Colonic mucosa (tissue), 4 donors: ENCODE data around the gene EMX1. TPM values are rescaled to one million over a fixed set of nuclear protein-coding genes. Genes with fewer than 3 reads are reported as not detected.

Experiments
- DNase-seq: peaks from one replicate; pipeline ENCODE4 v3.0.0-alpha.2; 2020
- H3K27ac ChIP-seq: fragments of 200-600 bp; one replicate; pipeline ENCODE4 v1.8.0; 2021
- H3K27me3 ChIP-seq: fragments of 200-600 bp; one replicate; pipeline ENCODE4 v1.8.0; 2021
- H3K36me3 ChIP-seq: fragments of 200-600 bp; one replicate; pipeline ENCODE4 v1.8.0; 2021
- H3K4me1 ChIP-seq: fragments of 200-600 bp; one replicate; pipeline ENCODE4 v1.8.0; 2021; ENCODE audit warnings: mild to moderate bottlenecking
- H3K4me3 ChIP-seq: fragments of 200-600 bp; one replicate; pipeline ENCODE4 v1.8.0; 2021
- H3K9ac ChIP-seq, 2 donors: one replicate each; pipeline ENCODE4 v1.7.0; 2013; ENCODE audit warnings: control low read depth in 2 of 2, low read depth in 2 of 2, low read length in 2 of 2
- H3K9me3 ChIP-seq: fragments of 200-600 bp; one replicate; pipeline ENCODE4 v1.8.0; 2021
- intact Hi-C: fragments of 100-400 bp; cut with DNase I; formaldehyde crosslinking; loops from one replicate; pipeline ENCODE4 v1.14.1; 2022
- total RNA-seq, 2 donors: library from RNA; stranded (reverse); fragmentation: NEBNext Ultra II Directional in 1 of 2; extraction: Animal tissue kit (Norgen Biotek cat#: 25700) in 1 of 2; gene quantifications; one replicate each; pipeline ENCODE4 v1.2.1, GENCODE V29; 2021
- TF ChIP-seq, protein P1 (sequence below): fragments of 200-600 bp; IDR thresholded peaks from one replicate; pipeline ENCODE4 v1.8.0; 2022; ENCODE audit warnings: antibody characterized with exemption, mild to moderate bottlenecking
- donor health status: healthy.
- donor health status: DM: no; HTN: no; CAD: no.
- donor health status: DM: no; HTN: no; CAD: no.

The EMX1 gene
- total RNA-seq, 2 donors from 2014 or later = 1.1 to 2.0 TPM

- H3K36me3 ChIP-seq = no peaks in the 10 kb centered on the region
- H3K4me3 ChIP-seq = no peak overlapping the region
- TF ChIP-seq, protein P1, sequence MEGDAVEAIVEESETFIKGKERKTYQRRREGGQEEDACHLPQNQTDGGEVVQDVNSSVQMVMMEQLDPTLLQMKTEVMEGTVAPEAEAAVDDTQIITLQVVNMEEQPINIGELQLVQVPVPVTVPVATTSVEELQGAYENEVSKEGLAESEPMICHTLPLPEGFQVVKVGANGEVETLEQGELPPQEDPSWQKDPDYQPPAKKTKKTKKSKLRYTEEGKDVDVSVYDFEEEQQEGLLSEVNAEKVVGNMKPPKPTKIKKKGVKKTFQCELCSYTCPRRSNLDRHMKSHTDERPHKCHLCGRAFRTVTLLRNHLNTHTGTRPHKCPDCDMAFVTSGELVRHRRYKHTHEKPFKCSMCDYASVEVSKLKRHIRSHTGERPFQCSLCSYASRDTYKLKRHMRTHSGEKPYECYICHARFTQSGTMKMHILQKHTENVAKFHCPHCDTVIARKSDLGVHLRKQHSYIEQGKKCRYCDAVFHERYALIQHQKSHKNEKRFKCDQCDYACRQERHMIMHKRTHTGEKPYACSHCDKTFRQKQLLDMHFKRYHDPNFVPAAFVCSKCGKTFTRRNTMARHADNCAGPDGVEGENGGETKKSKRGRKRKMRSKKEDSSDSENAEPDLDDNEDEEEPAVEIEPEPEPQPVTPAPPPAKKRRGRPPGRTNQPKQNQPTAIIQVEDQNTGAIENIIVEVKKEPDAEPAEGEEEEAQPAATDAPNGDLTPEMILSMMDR = no peak
- H3K9me3 ChIP-seq = no peaks in the 10 kb centered on the region
- no peaks in the 10 kb centered on the region for H3K27me3 ChIP-seq
- H3K9ac ChIP-seq = no peak overlapping the region
- intact Hi-C loops = no loop called here
- H3K4me1 ChIP-seq = no peaks in the 10 kb centered on the region
- H3K27ac ChIP-seq = no peak overlapping the region
- DNase-seq = no peak
These were observed 21.1 kb downstream of the EMX1 start for GRCh38 chr2:72938455-72938854.

DNA sequence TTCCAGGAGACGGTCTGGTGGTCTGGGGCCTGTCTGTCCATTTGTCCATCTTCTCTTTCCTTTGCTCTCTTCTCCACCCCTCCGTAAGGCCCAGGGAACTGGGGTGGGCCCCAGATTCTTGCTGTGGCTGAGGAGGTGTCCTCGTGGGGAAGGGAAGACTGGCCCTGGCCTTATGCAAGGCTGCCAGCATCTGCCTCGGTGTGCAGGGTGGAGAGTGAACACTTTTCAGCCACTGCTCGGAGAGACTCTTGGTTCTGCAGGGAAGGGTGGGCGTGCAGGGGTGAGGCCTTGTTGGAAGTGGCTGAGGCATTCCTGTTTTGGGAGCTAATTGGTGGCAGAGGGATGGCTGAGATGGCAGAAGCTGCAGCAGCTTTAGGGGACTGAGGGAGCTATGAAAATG, 23.0 kb downstream of the EMX1 start:
- TF ChIP-seq, protein P1 = no peak
- intact Hi-C loops = no loop called here
- H3K36me3 ChIP-seq = no peaks in the 10 kb centered on the region
- H3K27me3 ChIP-seq = no peaks in the 10 kb centered on the region
- H3K4me3 ChIP-seq = no peak overlapping the region
- H3K4me1 ChIP-seq = no peaks in the 10 kb centered on the region
- no peak overlapping the region for H3K27ac ChIP-seq
- H3K9me3 ChIP-seq = no peaks in the 10 kb centered on the region
- DNase-seq = no peak
- no peak overlapping the region for H3K9ac ChIP-seq

GRCh38 chr2:72940786-72941185, 23.5 kb downstream of the EMX1 start:
- TF ChIP-seq, protein P1 = no peak
- DNase-seq = no peak
- Histone ChIP-seq H3K36me3 (no peaks in the 10 kb centered on the region), H3K9me3 (no peaks in the 10 kb centered on the region), H3K4me3 (no peak overlapping the region), H3K27me3 (no peaks in the 10 kb centered on the region), H3K27ac (no peak overlapping the region), H3K4me1 (no peaks in the 10 kb centered on the region), H3K9ac (no peak overlapping the region)
- intact Hi-C loops = no loop called here

GRCh38 chr2:72942293-72942692, 25.0 kb downstream of the EMX1 start:
- Histone ChIP-seq H3K4me1 (no peaks in the 10 kb centered on the region), H3K4me3 (no peak overlapping the region), H3K9ac (no peak overlapping the region), H3K27ac (no peak overlapping the region), H3K27me3 (no peaks in the 10 kb centered on the region), H3K36me3 (no peaks in the 10 kb centered on the region), H3K9me3 (no peaks in the 10 kb centered on the region)
- intact Hi-C loops = no loop called here
- TF ChIP-seq, protein P1 = no peak
- no peak for DNase-seq

DNA sequence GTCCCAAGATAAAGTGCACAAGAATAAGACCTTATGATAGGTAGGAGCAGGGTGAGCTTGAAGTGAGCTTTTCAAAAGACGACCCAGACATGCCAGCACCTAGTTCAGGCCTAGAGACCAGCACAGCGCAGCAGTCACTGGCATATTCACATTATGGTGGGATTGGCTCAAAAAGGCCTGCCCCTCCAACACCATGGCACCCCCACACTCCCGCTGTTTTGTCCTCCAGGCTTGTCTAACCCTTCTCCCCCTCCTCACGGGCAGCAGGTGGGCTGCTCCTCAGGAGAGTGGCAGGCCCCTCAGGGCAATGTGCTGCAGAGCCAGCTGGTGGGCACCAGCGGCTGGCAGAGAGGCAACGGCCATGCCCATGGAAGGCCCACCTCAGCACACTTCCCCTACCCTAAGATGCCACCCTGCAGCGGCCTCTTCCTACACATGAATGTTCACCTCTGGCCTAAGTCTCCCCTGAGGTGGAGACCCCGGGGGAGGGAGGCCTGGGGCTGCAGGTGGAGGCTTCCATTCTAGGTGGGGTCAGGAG, 25.6 kb downstream of the EMX1 start:
- Histone ChIP-seq H3K27ac (no peak overlapping the region), H3K9ac (no peak overlapping the region), H3K36me3 (no peaks in the 10 kb centered on the region), H3K27me3 (no peaks in the 10 kb centered on the region), H3K4me1 (no peaks in the 10 kb centered on the region), H3K4me3 (no peak overlapping the region), H3K9me3 (no peaks in the 10 kb centered on the region)
- TF ChIP-seq, protein P1 = no peak
- intact Hi-C loops = no loop called here
- DNase-seq = no peak
